H1 (cell line): ENCODE data around the gene TAF13. TPM values are rescaled to one million over a fixed set of nuclear protein-coding genes. Genes with fewer than 3 reads are reported as not detected.

Source experiments
- CTCF ChIA-PET: fragments of 300-600 bp; sonication (Branson Sonifier 250); formaldehyde crosslinking; loops from one replicate; lab custom pipeline; 2021; ENCODE audit not compliant: partially characterized antibody; lab: Charles Lee
- POLR2A ChIA-PET: fragments of 300-600 bp; sonication (Branson Sonifier 250); formaldehyde crosslinking; loops from one replicate; lab custom pipeline; 2021; ENCODE audit warnings: inconsistent platforms; ENCODE audit not compliant: partially characterized antibody; lab: Charles Lee
- DNase-seq, 2 experiments: peaks; one replicate each; pipeline versions ENCODE4 v3.0.0 to v3.0.0-alpha.2; 2010 to 2022; ENCODE audit warnings: low spot score in 2 of 2, low read depth in 1 of 2, mixed read lengths in 1 of 2
- FAIRE-seq: peaks from 2 replicates; lab custom pipeline; 2011; peaks lifted over from hg19 to GRCh38; lab: Jason Lieb, UNC
- H2AFZ ChIP-seq: 2 replicates; pipeline ENCODE4 v1.8.1; 2012; ENCODE audit warnings: low read length, inconsistent platforms
- H2AK5ac ChIP-seq: 2 replicates; pipeline ENCODE4 v1.6.1; 2013; ENCODE audit warnings: low read depth, low read length
- H2BK120ac ChIP-seq: replicated peaks from 2 replicates; pipeline ENCODE3; 2013; ENCODE audit warnings: low read depth, low read length, inconsistent platforms
- H2BK12ac ChIP-seq: 2 replicates; pipeline ENCODE4 v1.6.1; 2013; ENCODE audit warnings: low read depth, low read length
- H2BK15ac ChIP-seq: 2 replicates; pipeline ENCODE4 v1.6.1; 2013; ENCODE audit warnings: low read length
- H2BK20ac ChIP-seq: 2 replicates; pipeline ENCODE4 v1.6.1; 2013; ENCODE audit warnings: low read length
- H2BK5ac ChIP-seq: 2 replicates; pipeline ENCODE4 v1.6.1; 2013; ENCODE audit warnings: low read depth, low read length
- H3K14ac ChIP-seq: 2 replicates; pipeline ENCODE4 v1.6.1; 2013; ENCODE audit warnings: inconsistent platforms; ENCODE audit not compliant: insufficient read length
- H3K18ac ChIP-seq: 2 replicates; pipeline ENCODE4 v1.6.1; 2013; ENCODE audit warnings: low read length; ENCODE audit errors: extremely low read depth
- H3K23ac ChIP-seq: 2 replicates; pipeline ENCODE4 v1.6.1; 2013; ENCODE audit warnings: inconsistent platforms; ENCODE audit not compliant: insufficient read length
- H3K23me2 ChIP-seq: 2 replicates; pipeline ENCODE4 v1.6.1; 2013; ENCODE audit warnings: low read depth, low read length
- H3K27ac ChIP-seq: 2 replicates; pipeline ENCODE4 v1.6.1; 2011; ENCODE audit warnings: low read depth, low read length, inconsistent platforms
- H3K27me3 ChIP-seq, 4 experiments: replicated peaks in 1 of 4; 1 replicate in 1 of 4; 2 replicates in 3 of 4; pipeline versions ENCODE4 v1.6.1 to v1.8.1; 2011 to 2013; ENCODE audit warnings: low read length in 3 of 4, mild to moderate bottlenecking in 3 of 4, inconsistent platforms in 2 of 4, mixed read lengths in 2 of 4, moderate library complexity in 1 of 4; ENCODE audit not compliant: control insufficient read depth in 3 of 4, insufficient read depth in 3 of 4; ENCODE audit errors: extremely low read depth in 1 of 4
- H3K36me3 ChIP-seq, 4 experiments: 2 replicates each; pipeline versions ENCODE4 v1.6.1 to v1.8.1; 2011 to 2013; ENCODE audit warnings: mild to moderate bottlenecking in 4 of 4, low read length in 3 of 4, moderate library complexity in 2 of 4, control low read depth in 1 of 4, inconsistent platforms in 1 of 4; ENCODE audit not compliant: insufficient read depth in 4 of 4, control insufficient read depth in 2 of 4
- H3K4ac ChIP-seq: replicated peaks from 2 replicates; pipeline ENCODE3; 2013; ENCODE audit warnings: low read length, low read depth, mixed read lengths, inconsistent platforms; ENCODE audit not compliant: insufficient read length
- H3K4me1 ChIP-seq, 4 experiments: replicated peaks in 1 of 4; 1 replicate in 1 of 4; 2 replicates in 3 of 4; pipeline versions ENCODE4 v1.6.1 to v1.8.1; 2011 to 2013; ENCODE audit warnings: low read length in 3 of 4, inconsistent platforms in 2 of 4, mixed read lengths in 1 of 4; ENCODE audit not compliant: insufficient read depth in 4 of 4, control insufficient read depth in 3 of 4
- H3K4me2 ChIP-seq, 2 experiments: 2 replicates each; pipeline versions ENCODE4 v1.6.1 to v1.8.1; 2011 to 2013; ENCODE audit warnings: low read depth in 2 of 2, low read length in 2 of 2, control low read depth in 1 of 2, inconsistent platforms in 1 of 2, mild to moderate bottlenecking in 1 of 2; ENCODE audit not compliant: insufficient read depth in 1 of 2
- H3K4me3 ChIP-seq, 4 experiments: fragments of 200-600, 300-600 bp in 1 of 4; sonication (generic), shearing (Covaris generic), sonication (Bioruptor Twin) in 1 of 4; 2 replicates each; pipeline versions ENCODE4 v1.5.1 to v1.8.1; 2011 to 2016; ENCODE audit warnings: low read length in 4 of 4, low read depth in 3 of 4, control low read depth in 2 of 4, inconsistent platforms in 2 of 4, mild to moderate bottlenecking in 2 of 4, mixed read lengths in 1 of 4, moderate library complexity in 1 of 4; ENCODE audit not compliant: insufficient read depth in 2 of 4; ENCODE audit errors: extremely low read depth in 1 of 4
- H3K56ac ChIP-seq: replicated peaks from 2 replicates; pipeline ENCODE3; 2013; ENCODE audit warnings: low read depth, mild to moderate bottlenecking, mixed read lengths, low read length, inconsistent platforms; ENCODE audit not compliant: insufficient read length
- H3K79me1 ChIP-seq: 2 replicates; pipeline ENCODE4 v1.6.1; 2013; ENCODE audit warnings: low read depth, low read length, control low read depth
- H3K79me2 ChIP-seq, 2 experiments: 2 replicates each; pipeline versions ENCODE4 v1.6.1 to v1.8.1; 2012 to 2013; ENCODE audit warnings: low read length in 2 of 2, mild to moderate bottlenecking in 2 of 2, inconsistent platforms in 1 of 2; ENCODE audit not compliant: insufficient read depth in 2 of 2, control insufficient read depth in 1 of 2
- H3K9ac ChIP-seq, 4 experiments: replicated peaks in 1 of 4; 1 replicate in 1 of 4; 2 replicates in 3 of 4; pipeline versions ENCODE4 v1.6.1 to v1.8.1; 2011 to 2013; ENCODE audit warnings: low read depth in 3 of 4, low read length in 3 of 4, control low read depth in 2 of 4, mild to moderate bottlenecking in 2 of 4, moderate library complexity in 2 of 4, inconsistent platforms in 1 of 4; ENCODE audit errors: extremely low read depth in 1 of 4
- H3K9me3 ChIP-seq, 2 experiments: 2 replicates each; pipeline versions ENCODE4 v1.6.1 to v1.8.1; 2012 to 2013; ENCODE audit warnings: mild to moderate bottlenecking in 2 of 2, moderate library complexity in 2 of 2, control low read depth in 1 of 2, inconsistent platforms in 1 of 2, low read depth in 1 of 2, low read length in 1 of 2, mixed read lengths in 1 of 2; ENCODE audit not compliant: insufficient read depth in 2 of 2
- H4K20me1 ChIP-seq, 2 experiments: replicated peaks in 1 of 2; 2 replicates each; pipeline versions ENCODE3 to v1.8.1; 2011 to 2013; ENCODE audit warnings: inconsistent platforms in 2 of 2, low read length in 2 of 2, mild to moderate bottlenecking in 1 of 2; ENCODE audit not compliant: insufficient read depth in 2 of 2, control insufficient read depth in 1 of 2
- H4K5ac ChIP-seq: 2 replicates; pipeline ENCODE4 v1.6.1; 2013; ENCODE audit warnings: low read length, low read depth, mixed read lengths, inconsistent platforms; ENCODE audit not compliant: insufficient read length
- H4K8ac ChIP-seq: 2 replicates; pipeline ENCODE4 v1.8.0; 2013; ENCODE audit warnings: mild to moderate bottlenecking, moderate library complexity, low read length, inconsistent platforms; ENCODE audit not compliant: insufficient read depth; ENCODE audit errors: extremely low read depth
- H4K91ac ChIP-seq: replicated peaks from 2 replicates; pipeline ENCODE3; 2013; ENCODE audit warnings: low read length, mixed read lengths, inconsistent platforms; ENCODE audit not compliant: insufficient read length
- CBX8 ChIP-seq: fragments of 300-800, 300-1000 bp; sonication (generic); IDR thresholded peaks from 2 replicates; pipeline ENCODE4 v1.7.1; 2016; ENCODE audit warnings: low read depth, low read length, borderline replicate concordance
- E2F6 ChIP-seq: IDR thresholded peaks from 2 replicates; pipeline ENCODE4 v1.6.1; 2012; ENCODE audit warnings: inconsistent platforms
- JUND ChIP-seq: IDR thresholded peaks from 2 replicates; pipeline ENCODE4 v1.6.1; 2011; ENCODE audit warnings: mild to moderate bottlenecking, improper control_type of control experiment, low read length
- POLR2AphosphoS5 ChIP-seq: IDR thresholded peaks from 2 replicates; pipeline ENCODE4 v1.6.1; 2011; ENCODE audit warnings: low read depth, low read length
- SP4 ChIP-seq: IDR thresholded peaks from 2 replicates; pipeline ENCODE4 v1.6.1; 2012; ENCODE audit warnings: low read length, inconsistent platforms
- polyA plus RNA-seq, 7 experiments: library from polyadenylated mRNA; depleted of rRNA in 3 of 7; stranded (reverse) in 5 of 7; unstranded in 2 of 7; fragments of >200 nt in 5 of 7; fragments of 200-250 nt in 2 of 7; gene quantifications; 1 replicate in 5 of 7; 2 replicates in 1 of 7; 4 replicates in 1 of 7; pipeline versions ENCODE4 v1.2.1 to v1.2.3, GENCODE V29; 2011 to 2013; ENCODE audit warnings: missing spikeins in 2 of 7, mixed read lengths in 2 of 7
- total RNA-seq: library from RNA; stranded (reverse); fragmentation: NEBNext Ultra II Directional; extraction: Animal tissue kit (Norgen Biotek cat#: 25700); gene quantifications from 2 replicates; pipeline ENCODE4 v1.2.1, GENCODE V29; 2021
- TF ChIP-seq, protein P1 (sequence below), 3 experiments: IDR thresholded peaks; 1 replicate in 2 of 3; 2 replicates in 1 of 3; pipeline versions ENCODE4 v1.5.1 to v1.6.1; 2011; ENCODE audit warnings: low read length in 3 of 3, mild to moderate bottlenecking in 3 of 3, inconsistent platforms in 2 of 3, low read depth in 1 of 3, moderate library complexity in 1 of 3; ENCODE audit not compliant: insufficient read depth in 1 of 3; ENCODE audit errors: control extremely low read depth in 1 of 3

Gene TAF13
- total and polyA plus RNA-seq, 2 of the 8 experiments (the other 6 are each of a cell fraction or from before 2014, with no cell fraction given) = 13.1 to 41.7 TPM

GRCh38 chr1:109027841-109028240 is 48.0 kb downstream of the TAF13 start:
- Histone ChIP-seq H4K8ac (no peak overlapping the region), H3K4ac (no peak overlapping the region), H2AK5ac (no peak overlapping the region), H2BK5ac (no peak overlapping the region), H2BK20ac (no peak overlapping the region), H3K23ac (no peak overlapping the region), H2BK120ac (no peak overlapping the region), H4K20me1 (no peaks in the 10 kb centered on the region), H3K27me3 (no peaks in the 10 kb centered on the region), H2AFZ (no peak overlapping the region), H4K5ac (no peak overlapping the region), H3K4me3 (no peak overlapping the region), H3K56ac (no peak overlapping the region), H3K4me1 (no peaks in the 10 kb centered on the region), H2BK15ac (no peak overlapping the region), H3K4me2 (no peak overlapping the region), H2BK12ac (no peak overlapping the region), H3K14ac (no peak overlapping the region), H3K79me1 (no peaks in the 10 kb centered on the region), H3K36me3 (no peaks in the 10 kb centered on the region), H3K9me3 (no peaks in the 10 kb centered on the region), H3K18ac (no peak overlapping the region), H3K9ac (no peak overlapping the region), H4K91ac (no peak overlapping the region), H3K23me2 (peaks cover 2% of the 10 kb centered on the region; the same call in 1 of the 2 replicates), H3K79me2 (no peaks in the 10 kb centered on the region), H3K27ac (no peak overlapping the region)
- CTCF ChIA-PET = interaction anchor here (0.8 to 2.5 kb wide), 8 partner anchors 9 to 265 kb away, joined by 3 to 11 read pairs (median 4); a partner anchor contains a TSS
- POLR2A ChIA-PET = interaction anchor here (0.6 to 1.2 kb wide), 2 partner anchors 14 to 40 kb away, joined by 3 read pairs; partner anchors contain the start of gene WDR47
- FAIRE-seq (no peak), DNase-seq (no peak)
- TF ChIP-seq, protein P1, sequence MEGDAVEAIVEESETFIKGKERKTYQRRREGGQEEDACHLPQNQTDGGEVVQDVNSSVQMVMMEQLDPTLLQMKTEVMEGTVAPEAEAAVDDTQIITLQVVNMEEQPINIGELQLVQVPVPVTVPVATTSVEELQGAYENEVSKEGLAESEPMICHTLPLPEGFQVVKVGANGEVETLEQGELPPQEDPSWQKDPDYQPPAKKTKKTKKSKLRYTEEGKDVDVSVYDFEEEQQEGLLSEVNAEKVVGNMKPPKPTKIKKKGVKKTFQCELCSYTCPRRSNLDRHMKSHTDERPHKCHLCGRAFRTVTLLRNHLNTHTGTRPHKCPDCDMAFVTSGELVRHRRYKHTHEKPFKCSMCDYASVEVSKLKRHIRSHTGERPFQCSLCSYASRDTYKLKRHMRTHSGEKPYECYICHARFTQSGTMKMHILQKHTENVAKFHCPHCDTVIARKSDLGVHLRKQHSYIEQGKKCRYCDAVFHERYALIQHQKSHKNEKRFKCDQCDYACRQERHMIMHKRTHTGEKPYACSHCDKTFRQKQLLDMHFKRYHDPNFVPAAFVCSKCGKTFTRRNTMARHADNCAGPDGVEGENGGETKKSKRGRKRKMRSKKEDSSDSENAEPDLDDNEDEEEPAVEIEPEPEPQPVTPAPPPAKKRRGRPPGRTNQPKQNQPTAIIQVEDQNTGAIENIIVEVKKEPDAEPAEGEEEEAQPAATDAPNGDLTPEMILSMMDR (IDR thresholded peaks at IDR 0.05; ENCODE audit: control extremely low read depth in 1 of 3, insufficient read depth in 1 of 3, low read depth in 1 of 3, low read length in 3 of 3) = no peak
- TF ChIP-seq SP4 (no peak), POLR2AphosphoS5 (no peak), E2F6 (no peak), CBX8 (no peak), JUND (no peak)
